ENCODE data around the gene PHYHD1.

Gene PHYHD1

DNA sequence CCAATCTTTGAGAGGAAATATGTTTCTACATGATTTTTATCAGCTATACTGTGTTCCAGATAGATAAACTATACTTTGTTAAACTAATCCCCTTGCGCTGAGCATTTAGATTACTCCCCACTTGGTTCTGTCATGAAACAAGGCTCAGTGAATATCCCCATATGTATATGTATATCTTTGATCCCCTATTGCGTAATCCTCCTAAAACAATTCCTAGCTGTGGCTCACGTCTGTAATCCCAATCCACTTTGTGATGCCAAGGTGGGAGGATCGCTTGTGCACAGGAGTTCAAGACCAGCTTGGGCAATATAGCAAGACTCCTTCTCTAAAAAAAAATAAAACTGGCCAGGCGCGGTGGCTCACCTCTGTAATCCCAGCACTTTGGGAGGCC lies 2.7 kb downstream of the PHYHD1 start:
- TF ChIP-seq, protein P1, sequence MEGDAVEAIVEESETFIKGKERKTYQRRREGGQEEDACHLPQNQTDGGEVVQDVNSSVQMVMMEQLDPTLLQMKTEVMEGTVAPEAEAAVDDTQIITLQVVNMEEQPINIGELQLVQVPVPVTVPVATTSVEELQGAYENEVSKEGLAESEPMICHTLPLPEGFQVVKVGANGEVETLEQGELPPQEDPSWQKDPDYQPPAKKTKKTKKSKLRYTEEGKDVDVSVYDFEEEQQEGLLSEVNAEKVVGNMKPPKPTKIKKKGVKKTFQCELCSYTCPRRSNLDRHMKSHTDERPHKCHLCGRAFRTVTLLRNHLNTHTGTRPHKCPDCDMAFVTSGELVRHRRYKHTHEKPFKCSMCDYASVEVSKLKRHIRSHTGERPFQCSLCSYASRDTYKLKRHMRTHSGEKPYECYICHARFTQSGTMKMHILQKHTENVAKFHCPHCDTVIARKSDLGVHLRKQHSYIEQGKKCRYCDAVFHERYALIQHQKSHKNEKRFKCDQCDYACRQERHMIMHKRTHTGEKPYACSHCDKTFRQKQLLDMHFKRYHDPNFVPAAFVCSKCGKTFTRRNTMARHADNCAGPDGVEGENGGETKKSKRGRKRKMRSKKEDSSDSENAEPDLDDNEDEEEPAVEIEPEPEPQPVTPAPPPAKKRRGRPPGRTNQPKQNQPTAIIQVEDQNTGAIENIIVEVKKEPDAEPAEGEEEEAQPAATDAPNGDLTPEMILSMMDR (IDR thresholded peaks at IDR 0.05), result no peak
- no peak overlapping the region for H3K4me3 ChIP-seq
- peak overlapping the region in 1 of 2 donors; percentile 94 for H3K27ac ChIP-seq
- DNase-seq (ENCODE audit: low spot score), result no peak

DNA sequence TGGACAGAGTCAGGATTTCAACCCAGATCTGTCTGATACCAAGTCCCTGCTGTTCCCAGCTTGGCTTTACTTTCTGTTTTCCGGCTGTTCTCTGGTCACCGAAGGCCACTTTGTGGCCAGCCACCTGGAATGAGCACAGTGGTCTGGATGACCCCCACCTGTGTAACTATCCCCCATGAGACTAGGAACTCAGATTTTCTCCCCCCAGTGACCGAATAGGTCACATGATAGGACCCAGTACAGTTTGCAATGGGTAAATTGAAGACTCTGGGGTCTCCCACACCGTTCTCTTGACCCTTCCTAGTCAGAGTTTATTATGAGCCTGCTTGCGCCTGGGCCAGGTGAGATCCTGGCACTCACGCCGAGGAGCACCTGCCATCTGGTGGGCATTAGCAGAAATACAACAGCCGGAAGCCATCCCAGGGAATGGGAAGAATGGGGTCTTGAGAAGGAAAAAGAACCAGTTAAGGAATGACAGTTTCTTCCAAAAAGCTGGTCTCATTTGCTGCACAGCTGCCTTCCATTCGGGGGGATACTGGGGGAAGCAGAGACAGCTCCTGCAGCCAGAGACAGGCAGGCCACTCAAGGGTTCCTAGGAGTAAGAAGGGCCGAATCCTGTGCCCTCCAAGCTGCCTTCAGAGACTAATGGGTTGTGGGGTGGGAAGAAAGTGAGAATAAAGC lies 7.1 kb downstream of the PHYHD1 start:
- H3K27ac ChIP-seq, result no peak overlapping the region

GRCh38 chr9:128928624-128929023 lies 7.8 kb downstream of the PHYHD1 start:
- no peak overlapping the region for H3K27ac ChIP-seq
- TF ChIP-seq, protein P1 (IDR thresholded peaks at IDR 0.05), result no peak
- DNase-seq (ENCODE audit: low spot score), result no peak

More for the DNA sequence above, 7.1 kb downstream of the PHYHD1 start:
- TF ChIP-seq, protein P1 (IDR thresholded peaks at IDR 0.05), result peak; percentile 68
- H3K4me3 ChIP-seq, result no peak overlapping the region
- no peak for DNase-seq (ENCODE audit: low spot score)

DNA sequence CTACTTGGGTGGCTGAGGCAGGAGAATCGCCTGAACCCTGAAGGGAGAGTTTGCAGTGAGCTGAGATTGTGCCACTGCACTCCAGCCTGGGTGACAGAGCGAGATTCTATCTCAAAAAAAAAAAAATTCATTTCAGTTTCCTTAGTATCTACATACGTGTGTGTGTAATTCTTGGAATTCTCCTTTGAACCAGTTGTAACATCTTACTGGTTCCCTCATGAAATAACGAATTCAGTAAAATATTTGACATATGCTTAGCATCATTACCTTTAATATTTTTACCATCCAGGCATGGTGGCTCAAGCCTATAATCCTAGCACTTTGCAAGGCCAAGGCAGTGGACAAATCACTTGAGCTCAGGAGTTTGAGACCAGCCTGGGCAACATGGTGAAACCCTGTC lies 8.8 kb downstream of the PHYHD1 start:
- DNase-seq (ENCODE audit: low spot score), result no peak
- H3K4me3 ChIP-seq, result no peak overlapping the region
- TF ChIP-seq, protein P1 (IDR thresholded peaks at IDR 0.05), result no peak
- no peak overlapping the region for H3K27ac ChIP-seq

More at GRCh38 chr9:128928624-128929023, 7.8 kb downstream of the PHYHD1 start:
- no peak overlapping the region for H3K4me3 ChIP-seq

- H3K4me3 ChIP-seq, result no peak overlapping the region
- peak; percentile 53 for DNase-seq (ENCODE audit: low spot score)
- TF ChIP-seq, protein P1 (IDR thresholded peaks at IDR 0.05), result no peak
- no peak overlapping the region for H3K27ac ChIP-seq
These were observed 12.9 kb downstream of the PHYHD1 start for GRCh38 chr9:128933731-128934130.

GRCh38 chr9:128936171-128936865 lies 15.5 kb downstream of the PHYHD1 start:
- Histone ChIP-seq H3K4me3 (no peak overlapping the region), H3K27ac (no peak overlapping the region)
- TF ChIP-seq, protein P1 (IDR thresholded peaks at IDR 0.05), result no peak
- peak; percentile 43 for DNase-seq (ENCODE audit: low spot score)

Data from coronary artery (tissue), 2 donors.